Peyer's patch (tissue), 4 donors: ENCODE data around the gene ATP9B. TPM values are rescaled to one million over a fixed set of nuclear protein-coding genes. Genes with fewer than 3 reads are reported as not detected.

ENCODE experiments used
- DNase-seq, 3 donors: peaks; one replicate each; pipeline ENCODE4 v3.0.0-alpha.2; 2017 to 2019
- H3K27ac ChIP-seq, 4 donors: fragments of 200-600 bp; sonication (generic); one replicate each; pipeline ENCODE4 v1.5.1; 2016 to 2019
- H3K27me3 ChIP-seq, 2 donors: fragments of 200-600 bp; sonication (generic); one replicate each; pipeline ENCODE4 v1.5.1; 2019
- H3K36me3 ChIP-seq, 3 donors: fragments of 200-600 bp; sonication (generic); one replicate each; pipeline ENCODE4 v1.5.1; 2016 to 2019
- H3K4me1 ChIP-seq, 4 donors: fragments of 200-600 bp; sonication (generic); one replicate each; pipeline ENCODE4 v1.5.1; 2016 to 2019
- H3K4me3 ChIP-seq, 4 donors: fragments of 200-600 bp; sonication (generic); 1 replicate in 3 of 4; 2 replicates in 1 of 4; pipeline ENCODE4 v1.5.1; 2016 to 2019; ENCODE audit warnings: mild to moderate bottlenecking in 1 of 4
- H3K9me3 ChIP-seq, 4 donors: fragments of 200-600 bp; sonication (generic); one replicate each; pipeline ENCODE4 v1.5.1; 2016 to 2019; ENCODE audit warnings: mild to moderate bottlenecking in 1 of 4
- CTCF ChIP-seq, 6 experiments: fragments of 450-650 bp in 4 of 6; fragments of 200-600 bp in 2 of 6; sonication (generic) in 1 of 6; IDR thresholded peaks; one replicate each; pipeline ENCODE4 v1.5.1; 2017 to 2019; ENCODE audit warnings: antibody characterized with exemption in 6 of 6, mild to moderate bottlenecking in 3 of 6, moderate library complexity in 1 of 6
- POLR2A ChIP-seq, 2 donors: fragments of 450-650 bp; IDR thresholded peaks; one replicate each; pipeline ENCODE4 v1.5.1; 2017; ENCODE audit warnings: antibody characterized with exemption in 2 of 2, mild to moderate bottlenecking in 2 of 2, moderate library complexity in 2 of 2
- total RNA-seq, 4 donors: library from RNA; depleted of rRNA; stranded (reverse); fragments of >200 nt; gene quantifications; one replicate each; pipeline ENCODE4 v1.1.0, GENCODE V29; 2016

Gene ATP9B
- total RNA-seq, 4 donors from 2014 or later: 37.5 to 107 (median 61.9) TPM

- DNase-seq: no peak
- TF ChIP-seq CTCF (IDR thresholded peaks at IDR 0.05) (no peak), POLR2A (IDR thresholded peaks at IDR 0.05) (no peak)
- no peak overlapping the region for H3K27ac ChIP-seq
These were observed 39.5 kb downstream of the ATP9B start for GRCh38 chr18:79108549-79109215.

DNA sequence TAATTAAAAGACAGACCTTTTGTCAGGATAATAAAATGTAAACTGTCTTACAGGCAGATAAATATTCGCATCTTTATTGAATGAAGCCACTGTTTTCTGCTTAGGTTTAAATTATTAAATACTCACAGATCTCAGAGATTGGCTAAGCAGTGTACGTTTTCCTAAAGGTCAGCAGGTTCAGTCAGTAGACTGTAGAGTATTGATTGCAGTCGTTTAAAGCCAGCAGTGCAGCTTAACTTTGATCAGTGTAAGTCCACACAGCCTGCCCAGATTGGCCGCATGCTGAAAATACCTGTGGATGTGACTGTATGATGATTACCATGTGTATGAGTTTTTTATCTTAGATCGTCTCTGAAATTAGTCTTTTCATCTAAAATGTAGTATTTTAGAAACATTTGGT lies 42.3 kb downstream of the ATP9B start:
- TF ChIP-seq CTCF (IDR thresholded peaks at IDR 0.05): no peak
- TF ChIP-seq POLR2A (IDR thresholded peaks at IDR 0.05): no peak
- H3K27ac ChIP-seq: no peak overlapping the region

More at GRCh38 chr18:79108549-79109215, 39.5 kb downstream of the ATP9B start:
- Histone ChIP-seq H3K36me3 (peaks cover 0 to 6% (median 0%) of the 10 kb centered on the region in 3 donors), H3K4me1 (no peaks in the 10 kb centered on the region), H3K9me3 (no peaks in the 10 kb centered on the region), H3K27me3 (no peaks in the 10 kb centered on the region), H3K4me3 (no peak overlapping the region)

GRCh38 chr18:79117385-79117784 lies 48.2 kb downstream of the ATP9B start:
- H3K9me3 ChIP-seq: no peaks in the 10 kb centered on the region
- no peak overlapping the region for H3K27ac ChIP-seq
- peaks cover 0 to 16% (median 0%) of the 10 kb centered on the region in 3 donors for H3K36me3 ChIP-seq
- no peak overlapping the region for H3K4me3 ChIP-seq
- DNase-seq: no peak
- TF ChIP-seq CTCF (IDR thresholded peaks at IDR 0.05) (no peak), POLR2A (IDR thresholded peaks at IDR 0.05) (no peak)
- H3K4me1 ChIP-seq: no peaks in the 10 kb centered on the region
- no peaks in the 10 kb centered on the region for H3K27me3 ChIP-seq

More for the DNA sequence above, 42.3 kb downstream of the ATP9B start:
- no peak for DNase-seq
- peaks cover 0 to 16% (median 0%) of the 10 kb centered on the region in 3 donors for H3K36me3 ChIP-seq
- H3K27me3 ChIP-seq: no peaks in the 10 kb centered on the region
- no peaks in the 10 kb centered on the region for H3K9me3 ChIP-seq
- no peaks in the 10 kb centered on the region for H3K4me1 ChIP-seq
- no peak overlapping the region for H3K4me3 ChIP-seq

DNA sequence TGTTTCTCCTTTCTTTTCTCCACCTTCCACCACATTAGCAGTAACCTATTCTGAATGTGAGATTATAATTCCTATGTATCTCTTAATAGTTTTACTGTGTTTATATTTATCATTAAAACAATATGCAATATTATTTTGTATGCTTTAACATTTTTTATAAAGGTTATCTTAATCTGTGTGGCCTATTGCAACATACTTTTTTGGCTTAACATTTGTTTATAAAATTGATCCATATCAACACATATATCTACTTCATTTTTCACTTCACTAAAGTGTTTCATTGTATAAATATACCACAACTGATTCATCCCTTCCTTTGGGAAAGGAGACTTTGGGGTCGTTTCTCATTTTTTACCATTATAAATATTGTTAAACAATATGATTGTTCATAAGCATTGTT lies 48.6 kb downstream of the ATP9B start:
- H3K9me3 ChIP-seq: no peaks in the 10 kb centered on the region
- DNase-seq: no peak
- no peaks in the 10 kb centered on the region for H3K27me3 ChIP-seq
- H3K36me3 ChIP-seq: peaks cover 0 to 16% (median 0%) of the 10 kb centered on the region in 3 donors
- H3K27ac ChIP-seq: no peak overlapping the region
- TF ChIP-seq CTCF (IDR thresholded peaks at IDR 0.05) (no peak), POLR2A (IDR thresholded peaks at IDR 0.05) (no peak)
- no peaks in the 10 kb centered on the region for H3K4me1 ChIP-seq
- H3K4me3 ChIP-seq: no peak overlapping the region

- no peak overlapping the region for H3K4me3 ChIP-seq
- no peak for TF ChIP-seq POLR2A (IDR thresholded peaks at IDR 0.05)
- TF ChIP-seq CTCF (IDR thresholded peaks at IDR 0.05): no peak
- no peak overlapping the region for H3K27ac ChIP-seq
- DNase-seq: no peak
- H3K36me3 ChIP-seq: peaks cover 0 to 10% (median 0%) of the 10 kb centered on the region in 3 donors
- H3K9me3 ChIP-seq: no peaks in the 10 kb centered on the region
- H3K4me1 ChIP-seq: no peaks in the 10 kb centered on the region
- no peaks in the 10 kb centered on the region for H3K27me3 ChIP-seq
These were observed 49.6 kb downstream of the ATP9B start for GRCh38 chr18:79118797-79119196.
